GM18505 (cell line): ENCODE measurements around the gene RASIP1.
"Not testable (repeated sequence)": the region's sequence is repeated elsewhere in the genome, so short reads cannot be mapped to it uniquely, and the experiment has no call there.

Experiments used
- ATAC-seq: cut with Tn5 transposase; IDR thresholded peaks from one replicate; pipeline ENCODE4 v1.9.1; 2021; ENCODE audit not compliant: unreplicated experiment
- POLR2A ChIP-seq: IDR thresholded peaks from 4 replicates; pipeline ENCODE4 v1.6.1; 2011; ENCODE audit warnings: borderline replicate concordance; ENCODE audit not compliant: insufficient read depth, insufficient read length; ENCODE audit errors: extremely low read depth

Gene RASIP1

GRCh38 chr19:48686088-48686487, 54.3 kb downstream of the RASIP1 start:
- no peak for TF ChIP-seq POLR2A
- no peak for ATAC-seq

- ATAC-seq = no peak
- TF ChIP-seq POLR2A = no peak
Measured at GRCh38 chr19:48685583-48685982, 54.8 kb downstream of the RASIP1 start.

- no peak for TF ChIP-seq POLR2A
- ATAC-seq = no peak
Measured at GRCh38 chr19:48683349-48683748, 57.1 kb downstream of the RASIP1 start.

- TF ChIP-seq POLR2A = no peak
- no peak for ATAC-seq
Measured at GRCh38 chr19:48681127-48681470, 59.3 kb downstream of the RASIP1 start.

GRCh38 chr19:48680436-48681126, 59.8 kb downstream of the RASIP1 start:
- no peak for ATAC-seq

GRCh38 chr19:48680006-48680405, 60.4 kb downstream of the RASIP1 start:
- not testable (repeated sequence) for ATAC-seq

More at GRCh38 chr19:48680436-48681126, 59.8 kb downstream of the RASIP1 start:
- no peak for TF ChIP-seq POLR2A

- TF ChIP-seq POLR2A = no peak
- ATAC-seq = no peak
Measured at GRCh38 chr19:48678201-48678600, 62.2 kb downstream of the RASIP1 start.

GRCh38 chr19:48676887-48677286, 63.5 kb downstream of the RASIP1 start:
- no peak for ATAC-seq
- no peak for TF ChIP-seq POLR2A

GRCh38 chr19:48676487-48676886, 63.9 kb downstream of the RASIP1 start:
- no peak for TF ChIP-seq POLR2A
- no peak for ATAC-seq

GRCh38 chr19:48674921-48675824, 65.2 kb downstream of the RASIP1 start:
- ATAC-seq = no peak
- no peak for TF ChIP-seq POLR2A

- TF ChIP-seq POLR2A = no peak
- no peak for ATAC-seq
Measured at GRCh38 chr19:48674216-48674809, 66.1 kb downstream of the RASIP1 start.

- ATAC-seq = no peak
- no peak for TF ChIP-seq POLR2A
Measured at GRCh38 chr19:48673436-48674100, 66.8 kb downstream of the RASIP1 start.

- TF ChIP-seq POLR2A = no peak
- ATAC-seq = no peak
Measured at GRCh38 chr19:48672994-48673393, 67.4 kb downstream of the RASIP1 start, which contains the start of gene NTN5. Gene NTN5 (minus strand): TSS chr19:48673017. CDS start chr19:48670986, 2,031 bp downstream.
